Measurements from ENCODE around the gene DAZL. TPM values are rescaled to one million over a fixed set of nuclear protein-coding genes. Genes with fewer than 3 reads are reported as not detected.

DAZL gene, protein sequence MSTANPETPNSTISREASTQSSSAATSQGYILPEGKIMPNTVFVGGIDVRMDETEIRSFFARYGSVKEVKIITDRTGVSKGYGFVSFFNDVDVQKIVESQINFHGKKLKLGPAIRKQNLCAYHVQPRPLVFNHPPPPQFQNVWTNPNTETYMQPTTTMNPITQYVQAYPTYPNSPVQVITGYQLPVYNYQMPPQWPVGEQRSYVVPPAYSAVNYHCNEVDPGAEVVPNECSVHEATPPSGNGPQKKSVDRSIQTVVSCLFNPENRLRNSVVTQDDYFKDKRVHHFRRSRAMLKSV
- total RNA-seq = under 1 TPM in 1 of 5 donors, not detected in 4; 0.18 TPM
- under 1 TPM in 2 of 3 donors, not detected in 1; 0.31 to 0.62 TPM for polyA plus RNA-seq
- long read RNA-seq, donor 1 = 0 reads
- long read RNA-seq, donor 2 = 0 reads
- long read RNA-seq, donor 3 = 0 reads
- long read RNA-seq, donor 4 = 0 reads
- long read RNA-seq, donor 5 = 0 reads
- long read RNA-seq, donor 6 = 0 reads
- long read RNA-seq, donor 7 = 0 reads
- long read RNA-seq, donor 8 = 0 reads
- long read RNA-seq, donor 9 = 0 reads
- long read RNA-seq, donor 10 = 0 reads

GRCh38 chr3:16604887-16605602, at the start of gene DAZL:
DAZL (minus strand) TSS chr3:16605423; CDS start chr3:16605205, 218 bp downstream.
- Histone ChIP-seq H3K4me1 (peaks cover 0 to 7% (median 0%) of the 10 kb centered on the region in 4 donors), H3K27ac (no peak within 1 kb of the TSS), H3K4me3 (no peak within 1 kb of the TSS), H3K27me3 (peaks cover 0 to 5% (median 0%) of the 10 kb centered on the region in 3 donors), H3K36me3 (no peaks in the 10 kb centered on the region), H3K9me3 (no peaks in the 10 kb centered on the region)
- intact Hi-C loops (cut with DNase I; ENCODE audit: low total_unique reads) = loop anchor here (10.0 kb wide), 2 partner anchors 430 to 630 kb away; no protein-coding TSS in a partner anchor
- no peak for DNase-seq
- no peak for TF ChIP-seq POLR2A (IDR thresholded peaks at IDR 0.05)
- TF ChIP-seq POLR2AphosphoS5 (IDR thresholded peaks at IDR 0.05) = no peak
- no peak for TF ChIP-seq EP300 (IDR thresholded peaks at IDR 0.05)
- TF ChIP-seq, protein P1, sequence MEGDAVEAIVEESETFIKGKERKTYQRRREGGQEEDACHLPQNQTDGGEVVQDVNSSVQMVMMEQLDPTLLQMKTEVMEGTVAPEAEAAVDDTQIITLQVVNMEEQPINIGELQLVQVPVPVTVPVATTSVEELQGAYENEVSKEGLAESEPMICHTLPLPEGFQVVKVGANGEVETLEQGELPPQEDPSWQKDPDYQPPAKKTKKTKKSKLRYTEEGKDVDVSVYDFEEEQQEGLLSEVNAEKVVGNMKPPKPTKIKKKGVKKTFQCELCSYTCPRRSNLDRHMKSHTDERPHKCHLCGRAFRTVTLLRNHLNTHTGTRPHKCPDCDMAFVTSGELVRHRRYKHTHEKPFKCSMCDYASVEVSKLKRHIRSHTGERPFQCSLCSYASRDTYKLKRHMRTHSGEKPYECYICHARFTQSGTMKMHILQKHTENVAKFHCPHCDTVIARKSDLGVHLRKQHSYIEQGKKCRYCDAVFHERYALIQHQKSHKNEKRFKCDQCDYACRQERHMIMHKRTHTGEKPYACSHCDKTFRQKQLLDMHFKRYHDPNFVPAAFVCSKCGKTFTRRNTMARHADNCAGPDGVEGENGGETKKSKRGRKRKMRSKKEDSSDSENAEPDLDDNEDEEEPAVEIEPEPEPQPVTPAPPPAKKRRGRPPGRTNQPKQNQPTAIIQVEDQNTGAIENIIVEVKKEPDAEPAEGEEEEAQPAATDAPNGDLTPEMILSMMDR (IDR thresholded peaks at IDR 0.05) = no peak
- WGBS, 5 donors = 97 to 99% (median 98%) methylated on average over 46 to 63 of the region's 63 CpGs

DNA sequence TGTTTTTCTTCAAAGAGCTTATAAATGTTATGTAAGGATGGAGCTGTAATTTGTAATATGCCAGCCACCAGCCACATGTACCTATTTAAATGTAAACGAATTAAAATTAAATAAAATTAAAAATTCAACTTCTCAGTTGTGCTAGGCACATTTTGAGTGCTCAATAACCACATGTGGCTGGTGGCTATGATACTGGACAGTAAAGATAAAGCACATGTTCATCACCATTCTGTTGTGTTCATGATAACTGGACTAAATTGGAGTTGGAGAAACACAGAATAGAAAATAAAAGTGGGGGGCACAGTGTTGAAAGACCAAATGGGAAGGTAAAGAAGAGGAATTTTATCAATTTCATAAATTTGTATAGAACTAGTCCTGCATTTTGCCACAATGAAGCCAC, 49.8 kb upstream of the DAZL start:
- Histone ChIP-seq H3K36me3 (no peaks in the 10 kb centered on the region), H3K4me1 (no peaks in the 10 kb centered on the region), H3K27ac (no peak overlapping the region), H3K27me3 (no peaks in the 10 kb centered on the region), H3K9me3 (no peaks in the 10 kb centered on the region), H3K4me3 (no peak overlapping the region)
- TF ChIP-seq POLR2AphosphoS5 (IDR thresholded peaks at IDR 0.05) (no peak), POLR2A (IDR thresholded peaks at IDR 0.05) (no peak)
- intact Hi-C loops (cut with DNase I; ENCODE audit: low total_unique reads) = no loop called here
- no peak for DNase-seq
- 50 to 70% (median 57%) methylated on average over 1 of the region's 1 CpG for WGBS, 5 donors

DNA sequence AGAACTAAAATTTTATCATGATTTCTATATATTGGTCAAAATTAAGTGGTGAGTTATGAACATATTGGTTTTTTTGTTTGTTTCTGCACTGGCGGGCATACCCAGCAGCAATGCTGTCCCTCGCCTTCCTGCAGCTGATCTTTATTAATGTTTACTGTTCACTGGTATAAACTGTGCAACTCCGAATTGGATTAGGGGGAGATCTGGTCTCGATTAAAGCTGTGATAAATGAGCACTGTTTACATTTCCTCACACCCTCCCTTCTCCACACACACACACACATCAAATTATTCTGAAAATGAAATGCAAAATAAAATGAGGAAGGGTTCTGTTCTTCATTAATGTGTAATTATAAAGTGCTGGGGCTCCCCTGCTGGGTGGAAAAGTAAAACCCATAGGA, 48.5 kb upstream of the DAZL start:
- 38 to 58% (median 53%) methylated on average over 4 of the region's 4 CpGs for WGBS, 5 donors
- DNase-seq = peak in 1 of 2 donors; percentile 30
- no peaks in the 10 kb centered on the region for H3K9me3 ChIP-seq
- H3K36me3 ChIP-seq = no peaks in the 10 kb centered on the region
- no peak overlapping the region for H3K27ac ChIP-seq
- H3K4me1 ChIP-seq = no peaks in the 10 kb centered on the region
- H3K27me3 ChIP-seq = no peaks in the 10 kb centered on the region
- H3K4me3 ChIP-seq = no peak overlapping the region
- TF ChIP-seq EP300 (IDR thresholded peaks at IDR 0.05) = no peak
- no peak for TF ChIP-seq POLR2A (IDR thresholded peaks at IDR 0.05)
- TF ChIP-seq, protein P1 (IDR thresholded peaks at IDR 0.05) = no peak
- no peak for TF ChIP-seq POLR2AphosphoS5 (IDR thresholded peaks at IDR 0.05)
- intact Hi-C loops (cut with DNase I; ENCODE audit: low total_unique reads) = no loop called here

GRCh38 chr3:16647668-16648067, 42.4 kb upstream of the DAZL start:
- H3K4me3 ChIP-seq = no peak overlapping the region
- H3K27me3 ChIP-seq = no peaks in the 10 kb centered on the region
- intact Hi-C loops (cut with DNase I; ENCODE audit: low total_unique reads) = no loop called here
- WGBS, 5 donors = 91 to 95% (median 93%) methylated on average over 4 of the region's 4 CpGs
- H3K36me3 ChIP-seq = no peaks in the 10 kb centered on the region
- DNase-seq = no peak
- H3K27ac ChIP-seq = no peak overlapping the region
- no peaks in the 10 kb centered on the region for H3K4me1 ChIP-seq
- H3K9me3 ChIP-seq = no peaks in the 10 kb centered on the region
- TF ChIP-seq, protein P1 (IDR thresholded peaks at IDR 0.05) = no peak
- TF ChIP-seq EP300 (IDR thresholded peaks at IDR 0.05) (no peak), POLR2A (IDR thresholded peaks at IDR 0.05) (no peak), POLR2AphosphoS5 (IDR thresholded peaks at IDR 0.05) (no peak)

Data from stomach (tissue), 19 donors.